GM23338 (cell line): Measurements from ENCODE around the gene ACOXL.

Source experiments
- CTCF ChIP-seq, 2 experiments: fragments of 200-600 bp in 1 of 2; sonication (generic) in 1 of 2; conservative IDR thresholded peaks; 2 replicates each; pipeline versions ENCODE4 v1.5.1 to v1.6.1; 2016 to 2017; ENCODE audit warnings: antibody characterized with exemption in 2 of 2, low read depth in 2 of 2, mild to moderate bottlenecking in 2 of 2, moderate library complexity in 1 of 2
- EZH2 ChIP-seq: fragments of 200-600 bp; sonication (generic); IDR thresholded peaks from one replicate; pipeline ENCODE4 v1.8.0; 2017; ENCODE audit warnings: antibody characterized with exemption, mild to moderate bottlenecking, low read depth; ENCODE audit not compliant: unreplicated experiment
- JUNB ChIP-seq: IDR thresholded peaks from one replicate; pipeline ENCODE4 v1.6.1; 2016; ENCODE audit warnings: antibody characterized with exemption; ENCODE audit not compliant: unreplicated experiment
- NANOG ChIP-seq: IDR thresholded peaks from 2 replicates; pipeline ENCODE4 v1.6.1; 2016; ENCODE audit warnings: antibody characterized with exemption, borderline replicate concordance
- POLR2AphosphoS5 ChIP-seq: IDR thresholded peaks from 2 replicates; pipeline ENCODE4 v1.6.1; 2016; ENCODE audit warnings: antibody characterized with exemption, low read depth

- TF ChIP-seq CTCF (conservative IDR thresholded peaks at IDR 0.05; ENCODE audit: low read depth in 2 of 2) (no peak), POLR2AphosphoS5 (no peak), NANOG (no peak), EZH2 (no peak), JUNB (no peak)
Measured at GRCh38 chr2:110780461-110780860, 48.1 kb downstream of the ACOXL start.
